Endothelial cell of umbilical vein (primary cell): ENCODE results near the gene PWWP3B. TPM values are rescaled to one million over a fixed set of nuclear protein-coding genes. Genes with fewer than 3 reads are reported as not detected.

Experiments
- Bru-seq: library from RNA; stranded (reverse); fragments of 400-500 nt; gene quantifications from one replicate; lab custom pipeline; 2021; lab: Mats Ljungman, UMichigan
- BruChase-seq, 2 experiments: library from RNA; stranded (reverse); fragments of 400-500 nt; gene quantifications; one replicate each; lab custom pipeline; 2021; lab: Mats Ljungman, UMichigan
- BruUV-seq: library from RNA; stranded (reverse); fragments of 400-500 nt; replicated peaks from 2 replicates; lab custom pipeline; 2021; lab: Mats Ljungman, UMichigan
- CTCF ChIA-PET: fragments of 300-600, 350-600 bp; sonication (Branson Sonifier 250); formaldehyde crosslinking; loops from one replicate; lab custom pipeline; 2021; ENCODE audit warnings: antibody characterized with exemption, inconsistent platforms; lab: Charles Lee
- POLR2A ChIA-PET: fragments of 300-600, 350-600 bp; sonication (Branson Sonifier 250); formaldehyde crosslinking; loops from one replicate; lab custom pipeline; 2021; ENCODE audit warnings: antibody characterized with exemption, inconsistent platforms; lab: Charles Lee
- DNase-seq: peaks from one replicate; pipeline ENCODE4 v3.0.0-alpha.2; 2011; ENCODE audit warnings: low read depth, low spot score
- FAIRE-seq: peaks from 2 replicates; lab custom pipeline; 2011; peaks lifted over from hg19 to GRCh38; lab: Jason Lieb, UNC
- H2AFZ ChIP-seq: 2 replicates; pipeline ENCODE4 v1.6.0; 2012; ENCODE audit warnings: low read depth, low read length, control low read depth, inconsistent platforms
- H3K27ac ChIP-seq: 2 replicates; pipeline ENCODE4 v1.5.1; 2011; ENCODE audit warnings: low read depth, mild to moderate bottlenecking, control low read depth, low read length, moderate library complexity; ENCODE audit not compliant: insufficient read depth
- H3K27me3 ChIP-seq, 2 experiments: 2 replicates each; pipeline versions ENCODE4 v1.6.0 to v1.6.1; 2011; ENCODE audit warnings: low read length in 2 of 2, mixed read lengths in 1 of 2; ENCODE audit not compliant: control insufficient read depth in 2 of 2, insufficient read depth in 2 of 2
- H3K36me3 ChIP-seq, 2 experiments: 2 replicates in 1 of 2; 3 replicates in 1 of 2; pipeline ENCODE4 v1.5.1; 2011; ENCODE audit warnings: low read length in 2 of 2, mild to moderate bottlenecking in 1 of 2, moderate library complexity in 1 of 2; ENCODE audit not compliant: control insufficient read depth in 2 of 2, insufficient read depth in 2 of 2; ENCODE audit errors: extremely low read depth in 1 of 2
- H3K4me1 ChIP-seq: 3 replicates; pipeline ENCODE4 v1.5.1; 2011; ENCODE audit warnings: mild to moderate bottlenecking, low read length; ENCODE audit not compliant: control insufficient read depth, insufficient read depth; ENCODE audit errors: extremely low read depth
- H3K4me2 ChIP-seq: 2 replicates; pipeline ENCODE4 v1.6.1; 2011; ENCODE audit warnings: low read length, control low read depth, mixed read lengths; ENCODE audit not compliant: insufficient read depth
- H3K4me3 ChIP-seq, 3 experiments: fragments of 200-600 bp in 1 of 3; sonication (generic), shearing (Covaris generic) in 1 of 3; replicated peaks in 1 of 3; 2 replicates each; pipeline ENCODE4 v1.5.1; 2011 to 2016; ENCODE audit warnings: control low read depth in 3 of 3, low read length in 3 of 3, mild to moderate bottlenecking in 2 of 3, inconsistent platforms in 1 of 3, low read depth in 1 of 3, moderate library complexity in 1 of 3; ENCODE audit not compliant: insufficient read depth in 1 of 3
- H3K79me2 ChIP-seq: 2 replicates; pipeline ENCODE4 v1.6.0; 2012; ENCODE audit warnings: low read length, inconsistent platforms; ENCODE audit not compliant: control insufficient read depth, insufficient read depth
- H3K9ac ChIP-seq: replicated peaks from 2 replicates; pipeline ENCODE3; 2011; ENCODE audit warnings: low read length, control low read depth; ENCODE audit not compliant: insufficient read depth; ENCODE audit errors: extremely low read depth
- H3K9me1 ChIP-seq: replicated peaks from 3 replicates; pipeline ENCODE4 v1.6.0; 2011; ENCODE audit warnings: mild to moderate bottlenecking, low read length; ENCODE audit not compliant: control insufficient read depth, insufficient read depth; ENCODE audit errors: extremely low read depth
- H3K9me3 ChIP-seq: replicated peaks from 2 replicates; pipeline ENCODE4 v1.5.1; 2012; ENCODE audit warnings: low read length, inconsistent platforms; ENCODE audit not compliant: control insufficient read depth, insufficient read depth
- H4K20me1 ChIP-seq: replicated peaks from 2 replicates; pipeline ENCODE3; 2011; ENCODE audit warnings: mild to moderate bottlenecking, low read length; ENCODE audit not compliant: control insufficient read depth, insufficient read depth; ENCODE audit errors: extremely low read depth
- EZH2 ChIP-seq: IDR thresholded peaks from 2 replicates; pipeline ENCODE4 v1.6.1; 2012; ENCODE audit warnings: borderline replicate concordance, low read depth, mild to moderate bottlenecking, moderate library complexity, low read length, inconsistent platforms; ENCODE audit not compliant: severe bottlenecking
- FOS ChIP-seq: IDR thresholded peaks from 2 replicates; pipeline ENCODE4 v1.6.1; 2011; ENCODE audit warnings: mild to moderate bottlenecking, low read length, moderate library complexity, borderline replicate concordance; ENCODE audit not compliant: insufficient read depth
- GATA2 ChIP-seq: IDR thresholded peaks from 2 replicates; pipeline ENCODE4 v1.7.0; 2011; ENCODE audit warnings: low read depth, mild to moderate bottlenecking, moderate library complexity, mixed read lengths, low read length; ENCODE audit not compliant: insufficient read length, insufficient read depth
- JUN ChIP-seq: IDR thresholded peaks from 2 replicates; pipeline ENCODE4 v1.6.1; 2011; ENCODE audit warnings: borderline replicate concordance, low read depth; ENCODE audit not compliant: insufficient read length, insufficient read depth
- MYC ChIP-seq: IDR thresholded peaks from one replicate; pipeline ENCODE4 v1.6.1; 2011; ENCODE audit warnings: mild to moderate bottlenecking, low read depth, low read length
- POLR2A ChIP-seq: IDR thresholded peaks from 2 replicates; pipeline ENCODE4 v1.6.1; 2012; ENCODE audit warnings: low read depth, mild to moderate bottlenecking, control low read depth, low read length
- POLR2AphosphoS5 ChIP-seq: IDR thresholded peaks from 2 replicates; pipeline ENCODE4 v1.6.1; 2012; ENCODE audit warnings: low read depth, mild to moderate bottlenecking, control low read depth, low read length, moderate library complexity; ENCODE audit not compliant: insufficient read depth
- dilution Hi-C: fragments of 300-500 bp; cut with MboI; formaldehyde crosslinking; loops from one replicate; pipeline ENCODE4 v1.15.0; 2019; ENCODE audit warnings: low sequenced_read_pairs; ENCODE audit not compliant: extremely low pct_ligation_motif_present
- intact Hi-C: fragments of 100-400 bp; cut with micrococcal nuclease; formaldehyde crosslinking; loops from one replicate; pipeline ENCODE4 v1.10.0; 2022
- long read RNA-seq: library from polyadenylated mRNA; stranded (forward); transcript quantifications from one replicate; pipeline ENCODE4 v2.0.0, GENCODE V29; 2021
- polyA minus RNA-seq, 3 experiments: library from RNA; depleted of rRNA, polyadenylated mRNA; stranded (reverse); fragments of >200 nt; gene quantifications; 1 replicate in 1 of 3; 2 replicates in 2 of 3; pipeline ENCODE4 v1.2.3, GENCODE V29; 2011
- polyA plus RNA-seq, 4 experiments: library from polyadenylated mRNA; depleted of rRNA in 3 of 4; stranded (reverse) in 3 of 4; unstranded in 1 of 4; fragments of >200 nt; gene quantifications; 2 replicates each; pipeline versions ENCODE4 v1.2.1 to v1.2.3, GENCODE V29; 2011 to 2012; ENCODE audit warnings: missing spikeins in 1 of 4
- total RNA-seq: library from RNA; stranded (reverse); gene quantifications from 2 replicates; pipeline ENCODE4 v1.2.3, GENCODE V29; 2021
- TF ChIP-seq, protein P1 (sequence below): IDR thresholded peaks from 2 replicates; pipeline ENCODE4 v1.6.1; 2011; ENCODE audit not compliant: insufficient read depth, insufficient read length
- TF ChIP-seq, protein P2 (sequence below), 2 donors: IDR thresholded peaks; 1 replicate in 1 of 2; 2 replicates in 1 of 2; pipeline ENCODE4 v1.5.1; 2011; ENCODE audit warnings: low read length in 2 of 2, mild to moderate bottlenecking in 2 of 2, moderate library complexity in 2 of 2, control low read depth in 1 of 2, inconsistent platforms in 1 of 2, low read depth in 1 of 2; ENCODE audit not compliant: insufficient read depth in 1 of 2; ENCODE audit errors: extremely low read depth in 1 of 2

Gene PWWP3B
- total RNA-seq: not detected in 2 replicates
- polyA plus RNA-seq: not detected in 2 replicates
- polyA plus RNA-seq (2011; cell fraction: cytosol; rRNA removed): not detected in 2 replicates
- polyA plus RNA-seq (2011; cell fraction: nucleus; rRNA removed): not detected in 2 replicates
- not detected in 2 replicates for polyA plus RNA-seq (2012)
- not detected in 2 replicates for polyA minus RNA-seq
- polyA minus RNA-seq (2011; cell fraction: cytosol; rRNA and poly(A)+ RNA removed): not detected
- polyA minus RNA-seq (2011; cell fraction: nucleus; rRNA and poly(A)+ RNA removed): not detected in 2 replicates
- percentile 6 among the genes with signal in this experiment for Bru-seq, nascent RNA
- BruChase-seq, experiment 1, labeled RNA remaining after a 6-hour chase: percentile 7 among the genes with signal in this experiment
- percentile 3 among the genes with signal in this experiment for BruChase-seq, experiment 2, labeled RNA remaining after a 2-hour chase
- long read RNA-seq: 0 reads

DNA sequence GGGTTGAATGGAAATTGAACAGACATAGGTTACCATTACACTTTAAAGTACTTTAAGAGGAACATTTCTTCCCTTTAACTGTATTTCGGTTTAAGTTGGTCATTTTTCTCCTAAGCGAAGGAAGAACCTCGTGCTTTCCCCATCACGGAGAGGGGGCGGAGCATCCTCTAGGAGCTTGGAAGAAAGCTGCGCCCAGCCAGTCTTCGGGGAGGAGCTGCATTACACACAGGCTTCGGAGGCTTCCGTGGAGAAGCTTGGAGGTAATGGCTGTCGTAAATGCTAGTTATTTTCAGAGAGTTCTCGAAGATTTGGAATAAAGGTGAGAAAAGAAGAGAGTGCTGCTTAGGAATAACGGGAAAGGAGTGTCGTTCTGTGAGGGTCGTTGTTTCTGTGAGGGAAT lies at the start of gene PWWP3B:
TSS of gene PWWP3B (plus strand) at position 199 of the 400 bp plus-strand sequence. CDS start 37,128 bp downstream, outside the sequence.
- H3K4me2 ChIP-seq: no peak within 1 kb of the TSS
- ChIA-PET POLR2A (no interaction called here), CTCF (no interaction called here)
- DNase-seq (no peak), FAIRE-seq (no peak)
- H3K27me3 ChIP-seq: no peaks in the 10 kb centered on the region
- no peaks in the 10 kb centered on the region for H3K4me1 ChIP-seq
- no TSS peak for BruUV-seq
- no peaks in the 10 kb centered on the region for H3K79me2 ChIP-seq
- no peaks in the 10 kb centered on the region for H3K36me3 ChIP-seq
- no peak within 1 kb of the TSS for H3K27ac ChIP-seq
- no peaks in the 10 kb centered on the region for H3K9me3 ChIP-seq
- no peak within 1 kb of the TSS for H2AFZ ChIP-seq
- H3K4me3 ChIP-seq: no peak within 1 kb of the TSS
- intact Hi-C loops: no loop called here
- H4K20me1 ChIP-seq: no peaks in the 10 kb centered on the region
- H3K9me1 ChIP-seq: no peaks in the 10 kb centered on the region
- TF ChIP-seq, protein P1, sequence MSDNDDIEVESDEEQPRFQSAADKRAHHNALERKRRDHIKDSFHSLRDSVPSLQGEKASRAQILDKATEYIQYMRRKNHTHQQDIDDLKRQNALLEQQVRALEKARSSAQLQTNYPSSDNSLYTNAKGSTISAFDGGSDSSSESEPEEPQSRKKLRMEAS: no peak
- TF ChIP-seq JUN (no peak), MYC (no peak), EZH2 (no peak), POLR2A (no peak), POLR2AphosphoS5 (no peak), FOS (no peak), GATA2 (no peak)
- TF ChIP-seq, protein P2, sequence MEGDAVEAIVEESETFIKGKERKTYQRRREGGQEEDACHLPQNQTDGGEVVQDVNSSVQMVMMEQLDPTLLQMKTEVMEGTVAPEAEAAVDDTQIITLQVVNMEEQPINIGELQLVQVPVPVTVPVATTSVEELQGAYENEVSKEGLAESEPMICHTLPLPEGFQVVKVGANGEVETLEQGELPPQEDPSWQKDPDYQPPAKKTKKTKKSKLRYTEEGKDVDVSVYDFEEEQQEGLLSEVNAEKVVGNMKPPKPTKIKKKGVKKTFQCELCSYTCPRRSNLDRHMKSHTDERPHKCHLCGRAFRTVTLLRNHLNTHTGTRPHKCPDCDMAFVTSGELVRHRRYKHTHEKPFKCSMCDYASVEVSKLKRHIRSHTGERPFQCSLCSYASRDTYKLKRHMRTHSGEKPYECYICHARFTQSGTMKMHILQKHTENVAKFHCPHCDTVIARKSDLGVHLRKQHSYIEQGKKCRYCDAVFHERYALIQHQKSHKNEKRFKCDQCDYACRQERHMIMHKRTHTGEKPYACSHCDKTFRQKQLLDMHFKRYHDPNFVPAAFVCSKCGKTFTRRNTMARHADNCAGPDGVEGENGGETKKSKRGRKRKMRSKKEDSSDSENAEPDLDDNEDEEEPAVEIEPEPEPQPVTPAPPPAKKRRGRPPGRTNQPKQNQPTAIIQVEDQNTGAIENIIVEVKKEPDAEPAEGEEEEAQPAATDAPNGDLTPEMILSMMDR (IDR thresholded peaks at IDR 0.05; ENCODE audit: extremely low read depth in 1 of 2, insufficient read depth in 1 of 2, low read depth in 1 of 2, low read length in 2 of 2): no peak
- H3K9ac ChIP-seq: no peak within 1 kb of the TSS
- dilution Hi-C loops: no loop called here
